HG03354 (cell line): Measurements from ENCODE around the gene RAB44.
"Not testable (repeated sequence)": the region's sequence is repeated elsewhere in the genome, so short reads cannot be mapped to it uniquely, and the experiment has no call there.

Experiments used
- ATAC-seq: cut with Tn5 transposase; IDR thresholded peaks from one replicate; pipeline ENCODE4 v1.9.1; 2021; ENCODE audit warnings: mild to moderate bottlenecking; ENCODE audit not compliant: unreplicated experiment, poor library complexity, severe bottlenecking

Gene RAB44

GRCh38 chr6:36697481-36697903 lies at the start of gene RAB44:
Gene RAB44, plus strand, starts transcription at chr6:36697826. Its CDS starts 6,410 bp downstream, at chr6:36704236.
- ATAC-seq = no peak

- ATAC-seq = no peak
These were observed 48.5 kb upstream of the RAB44 start for GRCh38 chr6:36649086-36649485.

- no peak for ATAC-seq
These were observed 47.7 kb upstream of the RAB44 start for GRCh38 chr6:36649701-36650484.

- ATAC-seq = peak; percentile 56
These were observed 46.7 kb upstream of the RAB44 start for GRCh38 chr6:36650848-36651478.

GRCh38 chr6:36651659-36652379 lies 45.8 kb upstream of the RAB44 start:
- ATAC-seq = no peak

- ATAC-seq = not testable (repeated sequence)
These were observed 43.2 kb upstream of the RAB44 start for GRCh38 chr6:36654469-36654868.

- no peak for ATAC-seq
These were observed 42.4 kb upstream of the RAB44 start for GRCh38 chr6:36655085-36655724.

- ATAC-seq = no peak
These were observed 41.2 kb upstream of the RAB44 start for GRCh38 chr6:36656441-36656840.

DNA sequence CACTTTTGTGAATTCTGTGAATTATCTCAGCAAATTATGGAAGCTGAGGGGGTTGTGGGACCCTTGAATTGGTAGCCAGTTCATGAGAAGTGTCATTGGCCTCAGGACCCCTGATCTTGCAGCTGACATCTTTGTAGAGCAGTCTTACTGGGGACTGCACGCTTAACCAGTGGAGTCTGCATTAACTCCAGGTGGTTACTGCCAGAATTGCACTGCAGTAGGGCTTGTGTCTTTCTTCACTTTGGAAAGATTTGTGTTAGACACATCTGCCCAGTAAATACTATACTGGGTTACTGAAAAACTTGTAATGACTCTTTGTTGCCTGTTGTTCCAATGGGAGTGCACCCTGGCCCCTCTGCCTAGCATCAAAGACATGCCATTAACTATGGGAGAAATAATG lies 40.4 kb upstream of the RAB44 start:
- no peak for ATAC-seq

DNA sequence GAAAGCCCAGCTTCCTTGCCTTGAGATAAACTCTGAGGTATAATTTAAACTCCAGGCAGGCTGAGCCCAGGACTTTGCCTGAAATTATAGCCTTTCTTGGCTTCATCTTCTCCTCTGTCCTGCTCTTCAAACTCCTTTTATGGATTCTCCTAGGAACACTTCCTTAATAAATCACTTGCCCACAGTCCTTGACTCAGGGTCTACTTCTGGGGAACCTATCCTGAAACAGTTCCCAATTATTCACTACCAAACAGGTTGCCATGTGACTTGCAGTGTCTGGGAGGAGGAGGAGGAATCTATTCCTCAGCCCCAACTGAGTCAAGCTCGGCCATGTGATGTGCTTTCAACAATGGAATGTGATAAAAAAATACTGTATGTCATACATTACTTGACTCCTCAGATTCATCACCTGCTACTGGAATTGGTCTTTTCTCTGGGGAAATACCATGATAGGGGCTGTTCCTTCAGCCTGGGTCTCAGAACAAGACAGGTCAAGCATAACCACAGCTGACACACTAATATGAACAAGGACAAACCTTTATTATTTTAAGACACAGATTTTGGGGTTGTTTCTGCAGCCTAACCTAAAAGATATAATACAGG lies 39.6 kb upstream of the RAB44 start:
- no peak for ATAC-seq

- no peak for ATAC-seq
These were observed 38.4 kb upstream of the RAB44 start for GRCh38 chr6:36659271-36659670.

DNA sequence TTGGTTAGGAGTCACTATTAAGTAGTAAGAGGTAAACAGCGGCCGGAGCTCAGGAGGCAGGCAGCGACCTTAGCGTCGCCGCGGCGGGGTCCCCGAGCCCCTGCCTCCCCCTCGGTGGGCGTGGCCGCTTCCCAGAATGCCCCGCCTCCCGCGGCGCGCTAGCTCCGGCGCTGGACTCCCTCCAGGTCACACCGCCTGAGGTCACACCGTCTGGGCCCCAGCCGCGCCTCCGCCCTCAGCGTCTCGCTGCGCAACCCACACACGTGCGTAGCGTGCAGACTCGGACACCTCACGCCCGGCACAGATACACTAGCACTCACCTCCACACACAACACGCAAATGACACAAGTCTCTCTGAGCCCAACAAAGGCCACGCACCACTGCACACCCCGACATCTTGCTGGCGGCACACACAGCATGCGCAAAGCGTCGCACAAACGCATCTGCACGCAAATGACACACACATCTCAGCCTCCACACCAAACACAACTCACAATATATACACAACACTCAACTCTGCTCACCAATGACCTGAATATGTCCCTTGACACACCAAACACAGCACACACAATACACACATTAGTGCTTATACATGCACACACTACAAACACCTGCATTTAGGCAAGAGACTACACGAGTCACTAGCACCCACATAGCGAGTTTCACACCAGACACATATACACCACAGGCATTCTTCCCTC lies 36.7 kb upstream of the RAB44 start:
- no peak for ATAC-seq

DNA sequence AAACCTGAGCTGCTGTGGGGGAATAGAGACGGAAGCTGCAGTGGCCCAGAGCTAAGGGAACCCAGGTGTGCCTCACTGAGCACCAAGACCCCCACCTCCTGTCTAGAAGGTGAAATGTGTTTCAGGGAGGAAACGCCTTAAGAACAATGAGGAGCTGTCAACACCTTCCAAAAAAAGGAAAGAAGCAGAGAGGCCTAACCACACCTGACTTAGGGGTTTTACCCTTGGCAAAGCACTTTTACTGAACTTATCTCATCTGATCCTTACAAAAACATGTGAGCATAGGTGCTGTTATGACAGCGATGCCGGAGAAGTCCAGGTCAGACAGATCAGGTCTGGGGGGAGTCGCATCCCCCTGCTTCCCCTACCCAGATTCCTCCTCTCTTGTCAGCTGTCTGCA lies 35.2 kb upstream of the RAB44 start:
- no peak for ATAC-seq

GRCh38 chr6:36662827-36663256 lies 34.8 kb upstream of the RAB44 start:
- ATAC-seq = no peak

- no peak for ATAC-seq
These were observed 33.9 kb upstream of the RAB44 start for GRCh38 chr6:36663504-36664446.

DNA sequence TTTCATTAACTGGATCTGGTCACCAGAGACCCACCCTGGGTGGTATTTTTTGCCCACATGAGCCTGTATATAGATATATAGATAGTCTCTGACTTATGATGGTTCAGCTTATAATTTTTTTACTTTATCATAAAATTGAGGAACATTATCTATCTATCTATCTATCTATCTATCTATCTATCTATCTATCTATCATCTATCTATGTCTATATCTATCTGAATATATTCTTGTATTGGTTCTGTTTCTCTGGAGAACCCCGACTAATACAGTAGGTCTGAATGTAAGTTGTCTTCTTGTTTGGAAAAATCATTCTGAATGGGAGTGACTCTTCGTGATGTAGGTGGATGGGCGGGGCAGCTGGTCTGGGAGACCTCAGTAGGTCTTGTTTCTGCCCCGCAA lies 32.4 kb upstream of the RAB44 start:
- no peak for ATAC-seq

GRCh38 chr6:36666287-36666686 lies 31.3 kb upstream of the RAB44 start:
- ATAC-seq = no peak
